Lung (tissue), 12 donors: ENCODE data around the gene RSRC2. TPM values are rescaled to one million over a fixed set of nuclear protein-coding genes. Genes with fewer than 3 reads are reported as not detected.
A peak's percentile ranks its signal among the peaks of the same experiment; 100 is the strongest.
"Not testable (repeated sequence)": the region's sequence is repeated elsewhere in the genome, so short reads cannot be mapped to it uniquely, and the experiment has no call there.

ENCODE experiments used
- ATAC-seq: fragments of 200-7000 bp; cut with Tn5 transposase; one replicate; pipeline ENCODE4 v1.9.1; 2020; ENCODE audit warnings: moderate number of reproducible peaks; ENCODE audit not compliant: insufficient read depth, low FRiP score
- DNase-seq, 3 donors: peaks; one replicate each; pipeline ENCODE4 v3.0.0-alpha.2; 2013 to 2017
- H3K27ac ChIP-seq, 2 donors: one replicate each; pipeline ENCODE4 v1.5.1; 2013; ENCODE audit warnings: mild to moderate bottlenecking in 2 of 2, moderate library complexity in 2 of 2, control low read depth in 1 of 2, inconsistent platforms in 1 of 2, low read depth in 1 of 2, low read length in 1 of 2
- H3K27me3 ChIP-seq, 3 donors: one replicate each; pipeline ENCODE4 v1.5.1; 2013; ENCODE audit warnings: low read length in 2 of 3; ENCODE audit not compliant: control insufficient read depth in 3 of 3, insufficient read depth in 3 of 3
- H3K36me3 ChIP-seq, 4 donors: one replicate each; pipeline ENCODE4 v1.5.1; 2013; ENCODE audit warnings: low read length in 4 of 4, mild to moderate bottlenecking in 1 of 4, moderate library complexity in 1 of 4; ENCODE audit not compliant: control insufficient read depth in 4 of 4, insufficient read depth in 4 of 4
- H3K4me1 ChIP-seq, 5 donors: one replicate each; pipeline ENCODE4 v1.5.1; 2013; ENCODE audit warnings: low read length in 5 of 5, mild to moderate bottlenecking in 2 of 5, moderate library complexity in 1 of 5; ENCODE audit not compliant: control insufficient read depth in 5 of 5, insufficient read depth in 5 of 5
- H3K4me3 ChIP-seq: one replicate; pipeline ENCODE4 v1.5.1; 2013; ENCODE audit warnings: mild to moderate bottlenecking, control low read depth, moderate library complexity
- H3K9ac ChIP-seq, 2 donors: one replicate each; pipeline ENCODE4 v1.5.1; 2013; ENCODE audit warnings: low read length in 2 of 2, control low read depth in 1 of 2; ENCODE audit not compliant: insufficient read depth in 1 of 2
- H3K9me3 ChIP-seq, 4 donors: one replicate each; pipeline ENCODE4 v1.5.1; 2013; ENCODE audit warnings: low read length in 3 of 4, mild to moderate bottlenecking in 1 of 4, moderate library complexity in 1 of 4; ENCODE audit not compliant: control insufficient read depth in 4 of 4, insufficient read depth in 3 of 4
- WGBS, 2 donors: extraction: QIAGEN DNeasy Blood & Tissue Kit; methylation state at CpG; one replicate each; pipeline ENCODE4 v1.1.7; 2013; 5-methylcytosine and 5-hydroxymethylcytosine counted together
- polyA plus RNA-seq, 2 donors: library from polyadenylated mRNA; stranded (reverse); fragments of 200-250 nt; gene quantifications; one replicate each; pipeline ENCODE4 v1.2.1, GENCODE V29; 2013
- total RNA-seq, 2 donors: library from RNA; depleted of rRNA in 1 of 2; stranded (reverse); fragments of >200 nt in 1 of 2; gene quantifications; one replicate each; pipeline ENCODE4 v1.2.1, GENCODE V29; 2014 to 2021
- TF ChIP-seq, protein P1 (sequence below): IDR thresholded peaks from 2 replicates; pipeline ENCODE4 v1.5.1; 2012; ENCODE audit warnings: mild to moderate bottlenecking; ENCODE audit errors: control extremely low read depth, extremely low read depth
- donor health status: control.
- donor health status: control.
- donor health status: Bipolar disorder and iron deficiency.
- donor health status: healthy.
- donor health status: DM: yes; HTN: yes; CAD: no.

RSRC2 gene
- total and polyA plus RNA-seq, 4 donors, result 43.3 to 115 (median 47.9) TPM

- Histone ChIP-seq H3K27me3 (no peaks in the 10 kb centered on the region), H3K9me3 (no peaks in the 10 kb centered on the region), H3K4me3 (no peak overlapping the region), H3K9ac (no peak overlapping the region), H3K36me3 (peaks cover 10 to 34% (median 34%) of the 10 kb centered on the region in 4 donors), H3K4me1 (no peaks in the 10 kb centered on the region), H3K27ac (no peak overlapping the region)
- no peak for DNase-seq
- ATAC-seq, result no peak
- WGBS, 2 donors, result 85 to 93% methylated on average over 19 of the region's 19 CpGs
- TF ChIP-seq, protein P1, sequence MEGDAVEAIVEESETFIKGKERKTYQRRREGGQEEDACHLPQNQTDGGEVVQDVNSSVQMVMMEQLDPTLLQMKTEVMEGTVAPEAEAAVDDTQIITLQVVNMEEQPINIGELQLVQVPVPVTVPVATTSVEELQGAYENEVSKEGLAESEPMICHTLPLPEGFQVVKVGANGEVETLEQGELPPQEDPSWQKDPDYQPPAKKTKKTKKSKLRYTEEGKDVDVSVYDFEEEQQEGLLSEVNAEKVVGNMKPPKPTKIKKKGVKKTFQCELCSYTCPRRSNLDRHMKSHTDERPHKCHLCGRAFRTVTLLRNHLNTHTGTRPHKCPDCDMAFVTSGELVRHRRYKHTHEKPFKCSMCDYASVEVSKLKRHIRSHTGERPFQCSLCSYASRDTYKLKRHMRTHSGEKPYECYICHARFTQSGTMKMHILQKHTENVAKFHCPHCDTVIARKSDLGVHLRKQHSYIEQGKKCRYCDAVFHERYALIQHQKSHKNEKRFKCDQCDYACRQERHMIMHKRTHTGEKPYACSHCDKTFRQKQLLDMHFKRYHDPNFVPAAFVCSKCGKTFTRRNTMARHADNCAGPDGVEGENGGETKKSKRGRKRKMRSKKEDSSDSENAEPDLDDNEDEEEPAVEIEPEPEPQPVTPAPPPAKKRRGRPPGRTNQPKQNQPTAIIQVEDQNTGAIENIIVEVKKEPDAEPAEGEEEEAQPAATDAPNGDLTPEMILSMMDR, result no peak
Measured at GRCh38 chr12:122473543-122474323, 53.0 kb downstream of the RSRC2 start.

DNA sequence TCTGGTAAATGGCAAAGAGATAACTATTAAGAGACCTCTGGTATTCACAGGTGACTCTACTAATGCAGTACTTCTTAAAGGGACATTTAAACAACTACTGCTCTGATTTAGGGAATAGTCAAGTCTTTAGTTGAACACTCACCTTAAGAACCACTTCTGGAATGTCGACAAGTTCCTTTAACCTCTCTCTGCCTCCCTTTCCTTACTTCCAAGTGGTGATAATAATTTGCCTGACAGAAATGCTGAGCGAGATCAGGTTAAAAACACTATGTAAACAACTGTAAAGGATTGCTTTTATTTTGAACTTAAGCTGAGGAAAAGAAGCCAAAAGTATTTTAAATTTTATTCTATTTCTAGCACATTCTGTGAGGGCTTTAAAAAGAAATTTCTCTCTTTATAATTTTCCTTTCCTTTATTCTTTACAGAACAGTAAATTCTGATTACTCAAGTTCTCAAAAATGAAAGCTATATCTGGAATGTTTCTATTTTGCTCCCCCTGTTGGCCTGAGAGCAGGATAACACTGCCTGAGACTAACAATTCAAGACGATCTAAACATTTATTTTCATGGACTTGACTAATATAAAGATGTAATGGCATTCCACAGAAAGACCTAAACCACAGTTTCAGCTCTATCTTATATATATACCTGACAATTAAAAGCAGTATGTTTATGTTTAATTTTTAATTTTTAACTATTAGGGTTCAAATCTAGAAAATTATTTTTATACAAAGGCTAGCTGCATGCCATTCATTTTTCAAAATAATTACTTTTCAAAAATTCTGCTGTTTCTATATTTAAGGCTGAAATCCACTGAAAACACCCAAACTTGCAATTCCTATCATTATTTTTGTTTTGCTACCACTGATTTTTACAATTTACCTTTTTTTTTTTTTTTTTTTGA lies 55.2 kb downstream of the RSRC2 start:
- Histone ChIP-seq H3K4me3 (no peak overlapping the region), H3K4me1 (no peaks in the 10 kb centered on the region), H3K9ac (peak overlapping the region in 1 of 2 donors; percentile 42), H3K27ac (no peak overlapping the region), H3K36me3 (peaks cover 10 to 26% (median 23%) of the 10 kb centered on the region in 4 donors), H3K27me3 (no peaks in the 10 kb centered on the region), H3K9me3 (no peaks in the 10 kb centered on the region)
- DNase-seq, result peak in 2 of 3 donors; percentile 81 to 87
- 38 to 53% methylated on average over 3 of the region's 3 CpGs for WGBS, 2 donors
- TF ChIP-seq, protein P1, result peak; percentile 75
- peak; percentile 73 for ATAC-seq

- H3K9ac ChIP-seq, ATAC-seq, DNase-seq: not testable (repeated sequence)
Measured at GRCh38 chr12:122470576-122470975, 56.2 kb downstream of the RSRC2 start.

DNA sequence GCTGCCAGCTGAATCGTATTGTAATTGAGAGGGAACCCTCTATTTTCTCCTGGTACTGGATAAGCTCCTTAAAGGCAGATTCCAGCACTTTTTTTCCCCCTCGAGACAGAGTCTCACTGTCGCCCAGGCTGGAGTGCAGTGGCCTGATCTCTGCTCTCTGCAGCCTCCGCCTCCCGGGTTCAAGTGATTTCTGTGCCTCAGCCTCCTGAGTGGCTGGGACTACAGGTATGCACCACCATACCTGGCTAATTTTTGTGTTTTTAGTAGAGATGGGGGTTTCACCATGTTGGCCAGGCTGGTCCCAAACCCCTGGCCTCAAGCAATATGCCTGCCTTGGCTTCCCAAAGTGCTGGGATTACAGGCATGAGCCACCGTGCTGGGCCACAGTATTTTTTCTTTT lies 56.9 kb downstream of the RSRC2 start:
- WGBS, 2 donors, result 89 to 94% methylated on average over 6 of the region's 6 CpGs
- DNase-seq, H3K4me3 ChIP-seq, H3K27ac ChIP-seq, H3K9ac ChIP-seq, H3K27me3 ChIP-seq, ATAC-seq, H3K9me3 ChIP-seq, H3K4me1 ChIP-seq: not testable (repeated sequence)
- H3K36me3 ChIP-seq, result peaks cover 10 to 13% (median 11%) of the 10 kb centered on the region in 4 donors

More at GRCh38 chr12:122470576-122470975, 56.2 kb downstream of the RSRC2 start:
- WGBS, 2 donors, result 87 to 94% methylated on average over 7 of the region's 7 CpGs
- H3K27ac ChIP-seq, H3K4me3 ChIP-seq, H3K27me3 ChIP-seq, H3K4me1 ChIP-seq, H3K9me3 ChIP-seq: not testable (repeated sequence)
- peaks cover 10 to 17% (median 16%) of the 10 kb centered on the region in 4 donors for H3K36me3 ChIP-seq
